GM12878 (cell line): Measurements from ENCODE around the gene AKR1B15. TPM values are rescaled to one million over a fixed set of nuclear protein-coding genes. Genes with fewer than 3 reads are reported as not detected.

Experiments
- MTA2 ChIP-seq: fragments of 450-650 bp; IDR thresholded peaks from 2 replicates; pipeline ENCODE4 v1.6.1; 2016; ENCODE audit warnings: low read depth, mild to moderate bottlenecking, moderate library complexity
- PAX8 ChIP-seq: fragments of 450-650 bp; IDR thresholded peaks from 2 replicates; pipeline ENCODE4 v1.6.1; 2017; ENCODE audit warnings: mild to moderate bottlenecking, moderate library complexity
- SP1 ChIP-seq: IDR thresholded peaks from one replicate; pipeline ENCODE4 v1.6.1; 2011; ENCODE audit warnings: low read depth, low read length
- SREBF2 ChIP-seq: IDR thresholded peaks from 2 replicates; pipeline ENCODE4 v1.6.1; 2012; ENCODE audit warnings: mild to moderate bottlenecking, low read length
- STAT3 ChIP-seq: IDR thresholded peaks from 2 replicates; pipeline ENCODE4 v1.6.1; 2011; ENCODE audit warnings: low read depth, low read length, improper control_type of control experiment
- polyA plus RNA-seq, 11 experiments: library from polyadenylated mRNA; depleted of rRNA in 4 of 11; unstranded in 6 of 11; stranded (reverse) in 5 of 11; fragments of >200 nt; fragmentation: Nextera tagmentation in 4 of 11; fragmentation: Illumina TruSeq in 1 of 11; extraction: Ambion mirVana in 4 of 11; extraction: Trizol in 1 of 11; gene quantifications; 1 replicate in 1 of 11; 2 replicates in 10 of 11; pipeline versions ENCODE4 v1.2.1 to v1.2.3, GENCODE V29; 2011 to 2016; ENCODE audit warnings: inconsistent platforms in 2 of 11, missing spikeins in 2 of 11, low read depth in 1 of 11
- total RNA-seq, 4 experiments: library from RNA; depleted of rRNA in 3 of 4; stranded (reverse); fragments of >200 nt in 3 of 4; fragmentation: Illumina TruSeq in 1 of 4; extraction: Trizol in 1 of 4; gene quantifications; 2 replicates each; pipeline versions ENCODE4 v1.2.1 to v1.2.3, GENCODE V29; 2013 to 2021
- TF ChIP-seq, protein P1 (sequence below): fragments of 450-650 bp; IDR thresholded peaks from 2 replicates; pipeline ENCODE4 v1.6.1; 2016; ENCODE audit warnings: mild to moderate bottlenecking
- TF ChIP-seq, protein P2 (sequence below): fragments of 450-650 bp; formaldehyde crosslinking; IDR thresholded peaks from 2 replicates; pipeline ENCODE4 v1.5.0; 2022; ENCODE audit warnings: mild to moderate bottlenecking, missing genetic modification characterization
- TF ChIP-seq, protein P3 (sequence below): fragments of 450-650 bp; IDR thresholded peaks from 2 replicates; pipeline ENCODE4 v1.6.1; 2017; ENCODE audit warnings: low read depth, mild to moderate bottlenecking, moderate library complexity

AKR1B15 gene
- total and polyA plus RNA-seq, 10 of the 15 experiments (the other 5 are each of a cell fraction or from before 2014, with no cell fraction given), result 0.06 TPM; not detected in 9

DNA sequence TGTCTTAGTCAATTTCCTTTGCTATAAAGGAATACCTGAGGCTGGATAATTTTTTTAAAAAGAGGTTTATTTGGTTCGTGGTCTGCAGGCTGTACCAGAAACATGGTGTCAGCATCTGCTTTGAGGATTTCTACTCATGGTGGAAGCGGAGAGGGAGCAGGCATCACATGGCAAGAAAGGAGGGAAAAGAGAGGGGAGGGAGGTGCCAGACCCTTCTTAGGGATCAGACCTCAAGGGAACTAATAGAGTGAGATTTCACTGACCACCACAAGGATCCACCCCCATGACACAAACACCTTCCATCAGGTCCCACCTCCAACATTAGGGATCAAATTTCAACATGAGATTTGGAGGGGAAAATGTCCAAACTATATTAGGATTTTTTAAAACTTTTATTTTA is 48.5 kb upstream of the AKR1B15 start (continued):
- TF ChIP-seq, protein P1, sequence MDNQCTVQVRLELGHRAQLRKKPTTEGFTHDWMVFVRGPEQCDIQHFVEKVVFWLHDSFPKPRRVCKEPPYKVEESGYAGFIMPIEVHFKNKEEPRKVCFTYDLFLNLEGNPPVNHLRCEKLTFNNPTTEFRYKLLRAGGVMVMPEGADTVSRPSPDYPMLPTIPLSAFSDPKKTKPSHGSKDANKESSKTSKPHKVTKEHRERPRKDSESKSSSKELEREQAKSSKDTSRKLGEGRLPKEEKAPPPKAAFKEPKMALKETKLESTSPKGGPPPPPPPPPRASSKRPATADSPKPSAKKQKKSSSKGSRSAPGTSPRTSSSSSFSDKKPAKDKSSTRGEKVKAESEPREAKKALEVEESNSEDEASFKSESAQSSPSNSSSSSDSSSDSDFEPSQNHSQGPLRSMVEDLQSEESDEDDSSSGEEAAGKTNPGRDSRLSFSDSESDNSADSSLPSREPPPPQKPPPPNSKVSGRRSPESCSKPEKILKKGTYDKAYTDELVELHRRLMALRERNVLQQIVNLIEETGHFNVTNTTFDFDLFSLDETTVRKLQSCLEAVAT, result no peak
- no peak for TF ChIP-seq PAX8
- TF ChIP-seq SREBF2, result no peak
- no peak for TF ChIP-seq MTA2
- TF ChIP-seq, protein P2, sequence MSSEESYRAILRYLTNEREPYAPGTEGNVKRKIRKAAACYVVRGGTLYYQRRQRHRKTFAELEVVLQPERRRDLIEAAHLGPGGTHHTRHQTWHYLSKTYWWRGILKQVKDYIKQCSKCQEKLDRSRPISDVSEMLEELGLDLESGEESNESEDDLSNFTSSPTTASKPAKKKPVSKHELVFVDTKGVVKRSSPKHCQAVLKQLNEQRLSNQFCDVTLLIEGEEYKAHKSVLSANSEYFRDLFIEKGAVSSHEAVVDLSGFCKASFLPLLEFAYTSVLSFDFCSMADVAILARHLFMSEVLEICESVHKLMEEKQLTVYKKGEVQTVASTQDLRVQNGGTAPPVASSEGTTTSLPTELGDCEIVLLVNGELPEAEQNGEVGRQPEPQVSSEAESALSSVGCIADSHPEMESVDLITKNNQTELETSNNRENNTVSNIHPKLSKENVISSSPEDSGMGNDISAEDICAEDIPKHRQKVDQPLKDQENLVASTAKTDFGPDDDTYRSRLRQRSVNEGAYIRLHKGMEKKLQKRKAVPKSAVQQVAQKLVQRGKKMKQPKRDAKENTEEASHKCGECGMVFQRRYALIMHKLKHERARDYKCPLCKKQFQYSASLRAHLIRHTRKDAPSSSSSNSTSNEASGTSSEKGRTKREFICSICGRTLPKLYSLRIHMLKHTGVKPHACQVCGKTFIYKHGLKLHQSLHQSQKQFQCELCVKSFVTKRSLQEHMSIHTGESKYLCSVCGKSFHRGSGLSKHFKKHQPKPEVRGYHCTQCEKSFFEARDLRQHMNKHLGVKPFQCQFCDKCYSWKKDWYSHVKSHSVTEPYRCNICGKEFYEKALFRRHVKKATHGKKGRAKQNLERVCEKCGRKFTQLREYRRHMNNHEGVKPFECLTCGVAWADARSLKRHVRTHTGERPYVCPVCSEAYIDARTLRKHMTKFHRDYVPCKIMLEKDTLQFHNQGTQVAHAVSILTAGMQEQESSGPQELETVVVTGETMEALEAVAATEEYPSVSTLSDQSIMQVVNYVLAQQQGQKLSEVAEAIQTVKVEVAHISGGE (CRISPR knock-in tag), result no peak
- TF ChIP-seq STAT3, result no peak
- TF ChIP-seq SP1, result no peak
- TF ChIP-seq, protein P3, sequence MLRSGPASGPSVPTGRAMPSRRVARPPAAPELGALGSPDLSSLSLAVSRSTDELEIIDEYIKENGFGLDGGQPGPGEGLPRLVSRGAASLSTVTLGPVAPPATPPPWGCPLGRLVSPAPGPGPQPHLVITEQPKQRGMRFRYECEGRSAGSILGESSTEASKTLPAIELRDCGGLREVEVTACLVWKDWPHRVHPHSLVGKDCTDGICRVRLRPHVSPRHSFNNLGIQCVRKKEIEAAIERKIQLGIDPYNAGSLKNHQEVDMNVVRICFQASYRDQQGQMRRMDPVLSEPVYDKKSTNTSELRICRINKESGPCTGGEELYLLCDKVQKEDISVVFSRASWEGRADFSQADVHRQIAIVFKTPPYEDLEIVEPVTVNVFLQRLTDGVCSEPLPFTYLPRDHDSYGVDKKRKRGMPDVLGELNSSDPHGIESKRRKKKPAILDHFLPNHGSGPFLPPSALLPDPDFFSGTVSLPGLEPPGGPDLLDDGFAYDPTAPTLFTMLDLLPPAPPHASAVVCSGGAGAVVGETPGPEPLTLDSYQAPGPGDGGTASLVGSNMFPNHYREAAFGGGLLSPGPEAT, result no peak
